HG03139 (cell line): Measurements from ENCODE around the gene GLRX5.

Experiments used
- ATAC-seq: cut with Tn5 transposase; IDR thresholded peaks from one replicate; pipeline ENCODE4 v1.9.1; 2021; ENCODE audit not compliant: unreplicated experiment

GLRX5 gene

GRCh38 chr14:95515596-95516552 is 19.0 kb upstream of the GLRX5 start:
- peak; percentile 82 for ATAC-seq

GRCh38 chr14:95516554-95517181 is 18.2 kb upstream of the GLRX5 start, which contains the start of gene SYNE3:
Gene SYNE3, minus strand, starts transcription at chr14:95516650. Its CDS starts 40,829 bp downstream, at chr14:95475821.
- peak; percentile 29 for ATAC-seq

- no peak for ATAC-seq
Observed at GRCh38 chr14:95518045-95518751, 16.7 kb upstream of the GLRX5 start.

GRCh38 chr14:95519699-95520098 is 15.2 kb upstream of the GLRX5 start:
- no peak for ATAC-seq

GRCh38 chr14:95520346-95520745 is 14.5 kb upstream of the GLRX5 start:
- ATAC-seq = no peak

- ATAC-seq = no peak
Observed at GRCh38 chr14:95521001-95521400, 13.8 kb upstream of the GLRX5 start.

GRCh38 chr14:95522116-95522515 is 12.7 kb upstream of the GLRX5 start:
- no peak for ATAC-seq

GRCh38 chr14:95522556-95522955 is 12.3 kb upstream of the GLRX5 start:
- no peak for ATAC-seq

- ATAC-seq = no peak
Observed at GRCh38 chr14:95523051-95523814, 11.6 kb upstream of the GLRX5 start.

GRCh38 chr14:95523815-95524448 is 10.9 kb upstream of the GLRX5 start:
- no peak for ATAC-seq

GRCh38 chr14:95524706-95525512 is 9.9 kb upstream of the GLRX5 start:
- ATAC-seq = no peak

GRCh38 chr14:95525999-95526398 is 8.9 kb upstream of the GLRX5 start:
- no peak for ATAC-seq

GRCh38 chr14:95526483-95527386 is 8.1 kb upstream of the GLRX5 start:
- no peak for ATAC-seq

GRCh38 chr14:95527387-95528002 is 7.4 kb upstream of the GLRX5 start:
- no peak for ATAC-seq

- no peak for ATAC-seq
Observed at GRCh38 chr14:95529216-95529615, 5.6 kb upstream of the GLRX5 start.

- no peak for ATAC-seq
Observed at GRCh38 chr14:95530473-95531276, 4.2 kb upstream of the GLRX5 start.

- ATAC-seq = no peak
Observed at GRCh38 chr14:95531473-95531872, 3.4 kb upstream of the GLRX5 start.
